GM23338 (cell line): ENCODE measurements around the gene DUSP18.

Source experiments
- EZH2 ChIP-seq: fragments of 200-600 bp; sonication (generic); IDR thresholded peaks from one replicate; pipeline ENCODE4 v1.8.0; 2017; ENCODE audit warnings: antibody characterized with exemption, mild to moderate bottlenecking, low read depth; ENCODE audit not compliant: unreplicated experiment
- EZH2phosphoT487 ChIP-seq: fragments of 200-600 bp; sonication (generic); IDR thresholded peaks from one replicate; pipeline ENCODE4 v1.8.1; 2018; ENCODE audit warnings: antibody characterized with exemption; ENCODE audit not compliant: unreplicated experiment
- NANOG ChIP-seq: IDR thresholded peaks from 2 replicates; pipeline ENCODE4 v1.6.1; 2016; ENCODE audit warnings: antibody characterized with exemption, borderline replicate concordance
- POLR2AphosphoS5 ChIP-seq: IDR thresholded peaks from 2 replicates; pipeline ENCODE4 v1.6.1; 2016; ENCODE audit warnings: antibody characterized with exemption, low read depth
- TF ChIP-seq, protein P1 (sequence below), 2 experiments: fragments of 200-600 bp in 1 of 2; sonication (generic) in 1 of 2; conservative IDR thresholded peaks; 2 replicates each; pipeline versions ENCODE4 v1.5.1 to v1.6.1; 2016 to 2017; ENCODE audit warnings: antibody characterized with exemption in 2 of 2, low read depth in 2 of 2, mild to moderate bottlenecking in 2 of 2, moderate library complexity in 1 of 2
- TF ChIP-seq, protein P2 (sequence below): IDR thresholded peaks from 2 replicates; pipeline ENCODE4 v1.6.1; 2016; ENCODE audit warnings: antibody characterized with exemption
- TF ChIP-seq, protein P3 (sequence below): IDR thresholded peaks from one replicate; pipeline ENCODE4 v1.6.1; 2018; ENCODE audit warnings: antibody characterized with exemption; ENCODE audit not compliant: unreplicated experiment

DNA sequence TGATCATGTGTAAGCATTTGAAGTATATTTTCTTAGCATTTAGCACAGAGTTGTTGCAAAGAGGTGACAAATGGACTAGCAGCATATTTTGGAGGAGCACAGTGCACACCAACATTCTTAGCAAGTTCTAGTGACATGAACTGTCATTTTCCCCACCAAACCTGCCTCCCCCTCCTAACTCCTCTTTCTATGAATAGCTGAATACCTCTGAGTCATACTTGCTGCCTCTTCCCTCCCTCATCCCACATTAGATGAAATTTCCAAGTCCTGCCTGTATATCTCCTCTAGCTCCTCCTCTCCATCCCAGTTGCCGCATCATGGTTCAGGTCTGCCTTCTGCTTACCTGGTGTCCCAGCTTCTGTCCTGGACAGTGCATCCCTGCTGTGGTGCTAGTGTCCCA, 34.2 kb upstream of the DUSP18 start:
- TF ChIP-seq, protein P1, sequence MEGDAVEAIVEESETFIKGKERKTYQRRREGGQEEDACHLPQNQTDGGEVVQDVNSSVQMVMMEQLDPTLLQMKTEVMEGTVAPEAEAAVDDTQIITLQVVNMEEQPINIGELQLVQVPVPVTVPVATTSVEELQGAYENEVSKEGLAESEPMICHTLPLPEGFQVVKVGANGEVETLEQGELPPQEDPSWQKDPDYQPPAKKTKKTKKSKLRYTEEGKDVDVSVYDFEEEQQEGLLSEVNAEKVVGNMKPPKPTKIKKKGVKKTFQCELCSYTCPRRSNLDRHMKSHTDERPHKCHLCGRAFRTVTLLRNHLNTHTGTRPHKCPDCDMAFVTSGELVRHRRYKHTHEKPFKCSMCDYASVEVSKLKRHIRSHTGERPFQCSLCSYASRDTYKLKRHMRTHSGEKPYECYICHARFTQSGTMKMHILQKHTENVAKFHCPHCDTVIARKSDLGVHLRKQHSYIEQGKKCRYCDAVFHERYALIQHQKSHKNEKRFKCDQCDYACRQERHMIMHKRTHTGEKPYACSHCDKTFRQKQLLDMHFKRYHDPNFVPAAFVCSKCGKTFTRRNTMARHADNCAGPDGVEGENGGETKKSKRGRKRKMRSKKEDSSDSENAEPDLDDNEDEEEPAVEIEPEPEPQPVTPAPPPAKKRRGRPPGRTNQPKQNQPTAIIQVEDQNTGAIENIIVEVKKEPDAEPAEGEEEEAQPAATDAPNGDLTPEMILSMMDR (conservative IDR thresholded peaks at IDR 0.05; ENCODE audit: low read depth in 2 of 2), result no peak
- TF ChIP-seq POLR2AphosphoS5 (no peak), EZH2 (no peak), EZH2phosphoT487 (no peak), NANOG (no peak)
- TF ChIP-seq, protein P2, sequence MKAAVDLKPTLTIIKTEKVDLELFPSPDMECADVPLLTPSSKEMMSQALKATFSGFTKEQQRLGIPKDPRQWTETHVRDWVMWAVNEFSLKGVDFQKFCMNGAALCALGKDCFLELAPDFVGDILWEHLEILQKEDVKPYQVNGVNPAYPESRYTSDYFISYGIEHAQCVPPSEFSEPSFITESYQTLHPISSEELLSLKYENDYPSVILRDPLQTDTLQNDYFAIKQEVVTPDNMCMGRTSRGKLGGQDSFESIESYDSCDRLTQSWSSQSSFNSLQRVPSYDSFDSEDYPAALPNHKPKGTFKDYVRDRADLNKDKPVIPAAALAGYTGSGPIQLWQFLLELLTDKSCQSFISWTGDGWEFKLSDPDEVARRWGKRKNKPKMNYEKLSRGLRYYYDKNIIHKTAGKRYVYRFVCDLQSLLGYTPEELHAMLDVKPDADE, result no peak
- TF ChIP-seq, protein P3, sequence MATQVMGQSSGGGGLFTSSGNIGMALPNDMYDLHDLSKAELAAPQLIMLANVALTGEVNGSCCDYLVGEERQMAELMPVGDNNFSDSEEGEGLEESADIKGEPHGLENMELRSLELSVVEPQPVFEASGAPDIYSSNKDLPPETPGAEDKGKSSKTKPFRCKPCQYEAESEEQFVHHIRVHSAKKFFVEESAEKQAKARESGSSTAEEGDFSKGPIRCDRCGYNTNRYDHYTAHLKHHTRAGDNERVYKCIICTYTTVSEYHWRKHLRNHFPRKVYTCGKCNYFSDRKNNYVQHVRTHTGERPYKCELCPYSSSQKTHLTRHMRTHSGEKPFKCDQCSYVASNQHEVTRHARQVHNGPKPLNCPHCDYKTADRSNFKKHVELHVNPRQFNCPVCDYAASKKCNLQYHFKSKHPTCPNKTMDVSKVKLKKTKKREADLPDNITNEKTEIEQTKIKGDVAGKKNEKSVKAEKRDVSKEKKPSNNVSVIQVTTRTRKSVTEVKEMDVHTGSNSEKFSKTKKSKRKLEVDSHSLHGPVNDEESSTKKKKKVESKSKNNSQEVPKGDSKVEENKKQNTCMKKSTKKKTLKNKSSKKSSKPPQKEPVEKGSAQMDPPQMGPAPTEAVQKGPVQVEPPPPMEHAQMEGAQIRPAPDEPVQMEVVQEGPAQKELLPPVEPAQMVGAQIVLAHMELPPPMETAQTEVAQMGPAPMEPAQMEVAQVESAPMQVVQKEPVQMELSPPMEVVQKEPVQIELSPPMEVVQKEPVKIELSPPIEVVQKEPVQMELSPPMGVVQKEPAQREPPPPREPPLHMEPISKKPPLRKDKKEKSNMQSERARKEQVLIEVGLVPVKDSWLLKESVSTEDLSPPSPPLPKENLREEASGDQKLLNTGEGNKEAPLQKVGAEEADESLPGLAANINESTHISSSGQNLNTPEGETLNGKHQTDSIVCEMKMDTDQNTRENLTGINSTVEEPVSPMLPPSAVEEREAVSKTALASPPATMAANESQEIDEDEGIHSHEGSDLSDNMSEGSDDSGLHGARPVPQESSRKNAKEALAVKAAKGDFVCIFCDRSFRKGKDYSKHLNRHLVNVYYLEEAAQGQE, result no peak
